GM10847 (cell line): ENCODE measurements around the gene TMEM150B.

Experiments used
- POLR2A ChIP-seq: IDR thresholded peaks from 2 replicates; pipeline ENCODE4 v1.6.1; 2011; ENCODE audit not compliant: insufficient read length; ENCODE audit errors: extremely low read depth

TMEM150B gene

GRCh38 chr19:55324662-55325061 lies 479 bp downstream of the TMEM150B start:
- TF ChIP-seq POLR2A, result no peak

GRCh38 chr19:55322204-55322885 lies 2.8 kb downstream of the TMEM150B start:
- TF ChIP-seq POLR2A, result no peak

DNA sequence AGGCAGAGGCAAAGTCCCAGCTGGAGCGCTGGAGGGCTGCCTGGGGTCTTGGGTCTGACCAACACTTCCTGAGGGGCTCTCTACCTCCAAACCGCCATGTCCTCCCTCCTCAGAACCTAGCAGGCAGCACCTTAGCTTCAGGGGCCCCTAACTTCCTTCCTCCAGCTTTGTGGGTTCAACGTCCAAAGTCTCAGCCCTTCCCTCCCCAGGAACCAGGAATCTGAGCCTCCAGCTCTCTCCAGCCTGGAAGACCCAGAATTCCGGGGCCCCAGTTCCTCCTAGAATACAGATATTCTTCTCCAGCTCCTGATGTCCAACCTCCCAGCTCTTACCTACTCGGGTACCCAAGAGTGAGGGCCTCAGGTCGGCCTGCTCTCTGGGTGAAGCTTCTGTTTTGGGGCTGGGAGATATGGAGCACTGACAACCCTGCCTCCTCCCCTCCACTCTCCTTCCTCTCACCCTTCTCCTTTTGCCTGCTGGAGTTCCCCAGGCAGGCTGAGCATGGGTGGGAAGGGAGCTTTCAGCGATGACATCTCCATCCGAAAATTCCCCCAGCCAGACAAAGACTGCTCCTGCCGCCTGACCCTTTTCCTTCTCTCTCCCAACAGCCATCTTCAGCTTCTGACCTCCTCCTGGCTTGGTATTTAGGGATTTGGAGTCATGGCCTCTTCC lies 3.5 kb downstream of the TMEM150B start:
- TF ChIP-seq POLR2A, result no peak

GRCh38 chr19:55320844-55321419 lies 4.2 kb downstream of the TMEM150B start:
- no peak for TF ChIP-seq POLR2A

DNA sequence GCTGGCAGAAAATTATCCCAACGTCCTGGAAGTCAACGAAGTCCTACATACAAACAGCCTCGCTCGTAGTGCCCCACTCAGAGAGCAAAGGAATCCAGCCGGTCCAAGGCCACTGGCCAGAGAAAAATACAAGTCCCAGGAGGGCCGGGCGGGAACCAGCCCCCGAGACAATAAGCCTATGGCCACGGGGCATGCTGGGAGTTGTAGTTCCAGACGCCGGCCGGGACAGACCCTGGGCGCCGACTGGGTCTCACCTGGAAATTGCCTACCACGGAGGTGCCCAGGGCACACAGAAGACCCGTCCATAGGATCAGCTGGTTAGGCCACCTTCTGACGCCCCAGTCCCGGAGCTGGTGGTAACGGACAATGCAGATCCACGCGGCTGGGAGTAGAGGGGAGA lies 5.4 kb downstream of the TMEM150B start:
- TF ChIP-seq POLR2A, result no peak

- no peak for TF ChIP-seq POLR2A
Observed at GRCh38 chr19:55316646-55317045, 8.5 kb downstream of the TMEM150B start.

DNA sequence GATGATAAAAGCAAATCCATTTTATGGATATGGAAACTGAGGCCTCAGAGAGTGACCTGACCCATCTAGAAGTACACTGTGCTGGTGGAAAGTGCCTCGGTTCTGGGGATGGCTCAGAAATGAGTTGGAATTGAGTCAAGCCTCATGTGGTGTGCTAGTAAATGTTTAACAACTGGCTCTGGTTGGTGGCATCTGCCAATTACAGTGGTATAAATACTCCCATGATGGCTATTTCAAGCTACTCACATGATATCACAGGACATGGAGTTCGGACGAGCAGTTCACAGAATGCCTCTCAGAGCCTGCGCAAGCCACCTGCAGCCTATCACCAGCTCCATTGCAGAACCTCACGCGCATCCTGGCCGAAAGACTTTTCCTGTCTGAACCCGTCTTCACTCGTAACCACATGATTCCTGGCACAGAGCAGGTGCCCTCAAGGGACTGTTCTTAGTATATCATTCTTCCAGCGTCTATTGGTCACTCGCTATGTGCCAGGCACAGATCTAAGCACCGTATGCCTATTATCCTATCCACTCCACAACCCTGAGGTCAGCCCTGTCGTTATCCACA lies 9.1 kb downstream of the TMEM150B start:
- TF ChIP-seq POLR2A, result no peak

- no peak for TF ChIP-seq POLR2A
Observed at GRCh38 chr19:55314396-55314795, 10.7 kb downstream of the TMEM150B start.

DNA sequence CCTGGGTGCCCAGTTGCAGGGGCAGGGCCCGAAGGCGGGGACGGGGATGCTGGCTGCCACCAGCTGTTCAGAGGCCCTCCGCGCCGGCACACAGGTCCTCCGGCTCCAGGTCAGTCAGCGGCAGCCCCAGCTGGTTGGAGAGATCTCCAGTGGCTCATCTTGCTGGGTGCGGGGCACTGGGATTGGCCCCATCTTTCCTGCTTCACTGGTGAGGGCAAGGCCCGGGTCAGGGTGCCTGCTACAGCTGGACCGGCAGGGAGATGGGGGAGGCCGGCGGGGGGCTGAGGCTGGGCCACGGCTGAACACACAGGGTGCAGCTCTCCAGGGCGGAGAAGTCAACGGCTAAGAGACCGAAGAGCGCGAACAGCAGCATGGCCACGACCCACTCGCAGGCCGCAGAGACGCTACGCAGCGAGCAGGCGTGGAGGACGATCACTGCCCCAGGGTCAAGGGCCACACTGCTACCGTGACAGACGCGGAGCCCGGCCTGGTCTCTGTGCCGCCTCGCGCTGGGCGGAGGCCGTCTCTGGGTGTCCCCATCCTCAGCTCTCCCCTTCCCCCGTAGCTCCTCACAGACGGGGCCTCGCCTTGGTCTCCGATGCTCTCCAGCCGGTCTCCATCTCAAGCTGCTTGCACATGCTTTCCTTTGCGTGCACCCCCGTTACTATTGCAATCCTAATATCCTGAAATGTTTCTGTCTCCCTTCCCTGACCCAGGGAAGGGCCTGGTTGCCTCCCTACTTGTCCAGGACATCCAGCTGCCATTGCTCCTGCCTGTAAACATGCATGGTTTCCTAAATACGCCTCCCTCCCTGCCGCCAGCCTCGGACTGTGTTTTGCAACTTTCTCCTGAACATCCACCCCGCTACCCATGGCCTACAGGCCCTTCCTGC lies 12.3 kb downstream of the TMEM150B start:
- TF ChIP-seq POLR2A, result no peak

DNA sequence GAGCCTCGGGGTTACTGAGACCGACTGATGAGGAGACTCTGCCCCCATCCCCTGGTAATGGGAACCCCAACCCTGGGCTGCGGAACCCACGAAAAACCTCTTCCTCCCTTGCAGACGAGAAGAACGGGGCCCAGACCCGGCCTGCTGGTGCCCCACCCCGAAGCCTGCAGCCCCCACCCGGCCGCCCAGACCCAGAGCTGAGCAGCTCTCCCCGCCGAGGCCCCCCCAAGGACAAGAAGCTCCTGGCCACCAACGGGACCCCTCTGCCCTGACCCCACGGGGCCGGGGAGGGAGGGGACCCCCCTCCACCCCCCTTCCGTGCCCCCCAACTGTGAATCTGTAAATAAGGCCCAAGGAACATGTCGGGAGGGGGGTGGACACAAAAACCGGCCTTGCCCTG lies 13.3 kb downstream of the TMEM150B start:
- no peak for TF ChIP-seq POLR2A

GRCh38 chr19:55311397-55311796 lies 13.7 kb downstream of the TMEM150B start:
- TF ChIP-seq POLR2A, result no peak

DNA sequence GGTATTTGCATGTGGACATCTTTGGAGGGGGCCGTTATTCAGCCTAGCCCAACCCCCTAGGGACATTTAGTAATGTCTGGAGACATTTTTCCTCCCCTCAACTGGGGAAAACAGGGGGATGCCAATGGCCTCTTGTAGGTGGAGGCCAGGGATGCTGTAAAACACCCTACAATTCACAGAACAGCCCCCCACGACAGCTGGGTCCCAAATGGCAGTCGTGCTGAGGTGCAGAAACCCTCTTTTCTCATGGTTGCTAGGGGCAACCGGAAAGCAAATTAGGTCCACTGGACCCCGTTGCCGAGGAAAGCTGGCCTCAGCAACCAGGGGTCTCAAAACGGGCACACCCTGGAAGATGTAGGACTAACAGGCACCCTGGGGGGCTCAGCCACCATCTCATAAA lies 14.6 kb downstream of the TMEM150B start:
- TF ChIP-seq POLR2A, result no peak

DNA sequence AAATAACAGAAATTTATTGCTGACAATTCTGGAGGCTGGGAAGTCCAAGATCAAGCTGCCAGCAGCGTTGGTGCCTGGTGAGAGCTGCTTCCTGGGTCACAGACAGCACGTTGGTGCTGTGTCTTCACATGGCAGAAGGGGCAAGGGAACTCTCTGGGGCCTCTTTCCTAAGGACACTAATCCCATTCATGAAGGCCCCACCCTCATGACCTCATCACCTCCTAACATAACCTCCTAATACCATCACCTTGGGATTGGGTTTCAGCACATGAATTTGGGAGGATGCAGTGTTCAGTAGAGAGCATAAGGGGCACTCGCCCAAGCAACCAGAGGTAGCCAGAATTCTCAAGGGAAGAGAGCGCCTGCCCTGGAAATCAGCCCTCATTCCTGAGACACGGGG lies 15.7 kb downstream of the TMEM150B start:
- TF ChIP-seq POLR2A, result no peak

DNA sequence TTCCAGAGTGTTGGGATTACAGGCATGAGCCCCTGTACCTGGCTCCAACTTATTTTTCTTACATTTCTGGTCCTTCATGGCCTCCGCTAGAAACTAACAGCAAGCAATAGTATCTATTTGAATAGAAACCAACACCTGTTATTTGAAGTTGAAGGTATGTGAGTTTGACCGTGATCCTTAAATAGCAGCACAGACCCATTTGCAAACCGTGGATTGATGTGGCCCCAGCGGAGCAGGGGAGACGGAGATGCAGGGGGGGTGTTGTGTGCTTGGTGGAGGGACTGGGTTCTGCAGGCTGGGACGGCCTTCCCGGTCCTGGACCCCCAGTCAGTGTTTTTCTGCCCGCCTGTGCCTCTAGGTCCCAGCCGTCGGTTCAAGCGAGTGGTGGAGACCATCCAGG lies 16.9 kb downstream of the TMEM150B start:
- no peak for TF ChIP-seq POLR2A

GRCh38 chr19:55306712-55307111 lies 18.4 kb downstream of the TMEM150B start:
- TF ChIP-seq POLR2A, result no peak
